Endothelial cell (in vitro differentiated cells): ENCODE measurements around the gene CENPU. TPM values are rescaled to one million over a fixed set of nuclear protein-coding genes. Genes with fewer than 3 reads are reported as not detected.

ENCODE experiments used
- DNase-seq: peaks from one replicate; pipeline ENCODE4 v3.0.0; 2021; ENCODE audit warnings: low spot score
- H3K27ac Mint-ChIP-seq: one replicate; pipeline ENCODE4 v1.8.0; 2021; ENCODE audit warnings: mixed read lengths, inconsistent platforms; ENCODE audit not compliant: unreplicated experiment
- H3K27me3 Mint-ChIP-seq: one replicate; pipeline ENCODE4 v1.8.0; 2021; ENCODE audit warnings: mild to moderate bottlenecking, moderate library complexity, mixed read lengths, inconsistent platforms; ENCODE audit not compliant: unreplicated experiment
- H3K36me3 Mint-ChIP-seq: one replicate; pipeline ENCODE4 v1.8.0; 2021; ENCODE audit warnings: mild to moderate bottlenecking, low read depth, mixed read lengths, inconsistent platforms; ENCODE audit not compliant: unreplicated experiment
- H3K4me1 Mint-ChIP-seq: one replicate; pipeline ENCODE4 v1.8.0; 2021; ENCODE audit warnings: mild to moderate bottlenecking, mixed read lengths, inconsistent platforms; ENCODE audit not compliant: unreplicated experiment
- H3K4me3 Mint-ChIP-seq: one replicate; pipeline ENCODE4 v1.8.0; 2021; ENCODE audit warnings: mild to moderate bottlenecking, mixed read lengths, inconsistent platforms; ENCODE audit not compliant: unreplicated experiment
- H3K9me3 Mint-ChIP-seq: one replicate; pipeline ENCODE4 v1.8.0; 2021; ENCODE audit warnings: mixed read lengths, inconsistent platforms; ENCODE audit not compliant: unreplicated experiment
- CTCF ChIP-seq: fragments of 200-600 bp; sonication (generic); IDR thresholded peaks from one replicate; pipeline ENCODE4 v1.5.0; 2021; ENCODE audit warnings: antibody characterized with exemption; ENCODE audit not compliant: unreplicated experiment
- total RNA-seq: library from RNA; stranded (reverse); fragmentation: NEBNext Ultra II Directional; extraction: Animal tissue kit (Norgen Biotek cat#: 25700); gene quantifications from one replicate; pipeline ENCODE4 v1.2.1, GENCODE V29; 2021; ENCODE audit not compliant: unreplicated experiment

CENPU gene
- total RNA-seq, 1 donor from 2014 or later: 13.7 TPM

GRCh38 chr4:184645904-184646610 is 87.8 kb downstream of the CENPU start:
- Mint-ChIP-seq H3K27me3 (peaks cover 9% of the 10 kb centered on the region), H3K4me1 (peaks cover 41% of the 10 kb centered on the region), H3K4me3 (no peak overlapping the region), H3K36me3 (peaks cover 6% of the 10 kb centered on the region), H3K9me3 (no peaks in the 10 kb centered on the region), H3K27ac (no peak overlapping the region)
- DNase-seq: no peak
- TF ChIP-seq CTCF: no peak

GRCh38 chr4:184644553-184645307 is 89.2 kb downstream of the CENPU start:
- Mint-ChIP-seq H3K27ac (no peak overlapping the region), H3K36me3 (peaks cover 6% of the 10 kb centered on the region), H3K4me3 (no peak overlapping the region), H3K9me3 (no peaks in the 10 kb centered on the region), H3K27me3 (peaks cover 5% of the 10 kb centered on the region), H3K4me1 (peaks cover 36% of the 10 kb centered on the region)
- DNase-seq: no peak
- no peak for TF ChIP-seq CTCF

Other genes starting within 250 kb of the CENPU start
- gene CASP3, start 84.6 kb downstream of the CENPU start, total RNA-seq: 53.2 TPM
- gene PRIMPOL, start 84.4 kb downstream of the CENPU start, total RNA-seq: 12.3 TPM
- 4.3 TPM for gene ACSL1, start 91.9 kb upstream of the CENPU start, total RNA-seq